Activated CD8-positive, alpha-beta memory T cell treated with anti-CD3 and anti-CD28 coated beads, Interleukin-2, amount 10 ng/mL, durations not matched to agents 7 days and 5 days (primary cell): Measurements from ENCODE around the gene ATP9A. TPM values are rescaled to one million over a fixed set of nuclear protein-coding genes. Genes with fewer than 3 reads are reported as not detected.
"Not testable (repeated sequence)": the region's sequence is repeated elsewhere in the genome, so short reads cannot be mapped to it uniquely, and the experiment has no call there.

Source experiments
- ATAC-seq: fragments of 150-1000 bp; cut with Tn5 transposase; one replicate; pipeline ENCODE4 v1.10.0; 2021; ENCODE audit warnings: moderate library complexity
- CTCF ChIA-PET: fragments of 350-600 bp; sonication (Branson Sonifier 250); formaldehyde crosslinking; loops from one replicate; lab custom pipeline; 2021; ENCODE audit warnings: antibody characterized with exemption; lab: Charles Lee
- DNase-seq: peaks from one replicate; pipeline ENCODE4 v3.0.0-alpha.2; 2020
- H3K27ac Mint-ChIP-seq: one replicate; pipeline ENCODE4 v1.8.0; 2021; ENCODE audit warnings: mild to moderate bottlenecking, mixed read lengths
- H3K27me3 Mint-ChIP-seq: one replicate; pipeline ENCODE4 v1.8.0; 2021; ENCODE audit warnings: mixed read lengths
- H3K36me3 Mint-ChIP-seq: one replicate; pipeline ENCODE4 v1.8.0; 2021; ENCODE audit warnings: mild to moderate bottlenecking, mixed read lengths
- H3K4me1 Mint-ChIP-seq: one replicate; pipeline ENCODE4 v1.8.0; 2021; ENCODE audit warnings: mixed read lengths
- H3K4me3 Mint-ChIP-seq: one replicate; pipeline ENCODE4 v1.8.0; 2021; ENCODE audit warnings: mild to moderate bottlenecking, moderate library complexity, mixed read lengths
- H3K9me3 Mint-ChIP-seq: one replicate; pipeline ENCODE4 v1.8.0; 2022; ENCODE audit warnings: low read depth, mixed read lengths
- total RNA-seq, 2 experiments: library from RNA; stranded (reverse); gene quantifications; one replicate each; pipeline ENCODE4 v1.2.3, GENCODE V29; 2021

The ATP9A gene
- total RNA-seq, 2 experiments from 2014 or later: 0.38 to 2.4 TPM

- ATAC-seq: no peak
- H3K4me3 Mint-ChIP-seq: no peak overlapping the region
- no peaks in the 10 kb centered on the region for H3K36me3 Mint-ChIP-seq
Measured at GRCh38 chr20:51775241-51775640, 7.1 kb upstream of the ATP9A start.

GRCh38 chr20:51772236-51772635, 4.0 kb upstream of the ATP9A start:
- CTCF ChIA-PET: no interaction called here
- ATAC-seq: no peak
- no peak overlapping the region for H3K4me3 Mint-ChIP-seq

More at GRCh38 chr20:51775241-51775640, 7.1 kb upstream of the ATP9A start:
- CTCF ChIA-PET: interaction anchor here (0.6 kb wide), 1 partner anchor 27 kb away, joined by 3 read pairs; no protein-coding TSS in a partner anchor
- no peaks in the 10 kb centered on the region for H3K4me1 Mint-ChIP-seq
- no peak for DNase-seq
- H3K27me3 Mint-ChIP-seq: peaks cover 2% of the 10 kb centered on the region
- no peaks in the 10 kb centered on the region for H3K9me3 Mint-ChIP-seq
- no peak overlapping the region for H3K27ac Mint-ChIP-seq

GRCh38 chr20:51769976-51770615, 1.9 kb upstream of the ATP9A start:
- Mint-ChIP-seq H3K27ac (no peak overlapping the region), H3K9me3 (no peaks in the 10 kb centered on the region), H3K36me3 (no peaks in the 10 kb centered on the region), H3K4me1 (peaks cover 7% of the 10 kb centered on the region), H3K4me3 (no peak overlapping the region), H3K27me3 (peaks cover 30% of the 10 kb centered on the region)
- ATAC-seq (no peak), DNase-seq (no peak)
- CTCF ChIA-PET: no interaction called here

More at GRCh38 chr20:51772236-51772635, 4.0 kb upstream of the ATP9A start:
- no peaks in the 10 kb centered on the region for H3K36me3 Mint-ChIP-seq
- H3K27me3 Mint-ChIP-seq: peaks cover 23% of the 10 kb centered on the region
- H3K4me1 Mint-ChIP-seq: peaks cover 7% of the 10 kb centered on the region
- no peak overlapping the region for H3K27ac Mint-ChIP-seq
- DNase-seq: no peak
- H3K9me3 Mint-ChIP-seq: no peaks in the 10 kb centered on the region

GRCh38 chr20:51768759-51769517, 748 bp upstream of the ATP9A start:
- H3K4me1 Mint-ChIP-seq: peaks cover 7% of the 10 kb centered on the region
- peak overlapping the region; percentile 35 for H3K4me3 Mint-ChIP-seq
- no peaks in the 10 kb centered on the region for H3K9me3 Mint-ChIP-seq
- H3K27me3 Mint-ChIP-seq: peaks cover 34% of the 10 kb centered on the region
- ATAC-seq (no peak), DNase-seq (no peak)
- no peak overlapping the region for H3K27ac Mint-ChIP-seq
- CTCF ChIA-PET: no interaction called here
- no peaks in the 10 kb centered on the region for H3K36me3 Mint-ChIP-seq

- Mint-ChIP-seq H3K4me3 (peak overlapping the region; percentile 38), H3K9me3 (no peaks in the 10 kb centered on the region), H3K27me3 (peaks cover 34% of the 10 kb centered on the region), H3K36me3 (no peaks in the 10 kb centered on the region), H3K4me1 (peaks cover 7% of the 10 kb centered on the region), H3K27ac (no peak overlapping the region)
- CTCF ChIA-PET: no interaction called here
- DNase-seq (peak; percentile 52), ATAC-seq (peak; percentile 83)
Measured at GRCh38 chr20:51766994-51767866, 960 bp downstream of the ATP9A start.

GRCh38 chr20:51765381-51765780, 2.8 kb downstream of the ATP9A start:
- H3K27ac Mint-ChIP-seq, ATAC-seq: not testable (repeated sequence)

DNA sequence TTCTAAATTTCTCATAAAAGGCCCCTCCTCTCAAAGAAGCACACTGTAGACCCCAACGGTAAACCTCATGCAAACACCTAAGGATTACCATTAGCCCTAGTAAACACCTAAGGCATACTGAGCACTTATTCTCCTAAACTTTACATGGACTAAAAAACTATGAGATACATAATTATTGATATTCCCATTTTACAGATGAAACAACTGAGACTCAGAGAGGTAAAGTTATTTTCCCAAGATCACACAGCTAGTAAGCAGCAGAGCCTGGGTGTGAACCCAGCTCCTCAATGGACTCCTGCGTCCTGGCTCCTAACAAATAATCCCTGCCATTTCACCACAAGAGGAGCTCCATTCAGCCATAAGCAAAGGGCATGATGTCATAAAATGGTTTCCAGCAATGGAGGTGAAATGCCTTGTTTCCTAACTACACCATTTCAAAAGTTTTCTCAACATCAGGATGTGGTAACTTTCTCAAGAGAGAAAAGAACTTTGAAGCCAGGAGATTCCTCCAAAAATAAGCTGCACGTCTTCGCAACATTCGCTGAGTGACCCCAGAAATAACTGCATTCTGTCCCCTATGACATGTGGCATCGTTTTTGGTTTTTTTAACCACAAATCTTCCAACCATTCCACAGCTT, 4.1 kb downstream of the ATP9A start:
- Mint-ChIP-seq H3K9me3 (no peaks in the 10 kb centered on the region), H3K4me3 (no peak overlapping the region), H3K4me1 (peaks cover 6% of the 10 kb centered on the region), H3K27ac (no peak overlapping the region), H3K27me3 (peaks cover 22% of the 10 kb centered on the region), H3K36me3 (no peaks in the 10 kb centered on the region)
- no peak for ATAC-seq
- DNase-seq: no peak
- CTCF ChIA-PET: no interaction called here

More at GRCh38 chr20:51765381-51765780, 2.8 kb downstream of the ATP9A start:
- H3K4me1 Mint-ChIP-seq, CTCF ChIA-PET, H3K9me3 Mint-ChIP-seq, DNase-seq, H3K36me3 Mint-ChIP-seq, H3K4me3 Mint-ChIP-seq: not testable (repeated sequence)
- H3K27me3 Mint-ChIP-seq: peaks cover 34% of the 10 kb centered on the region

DNA sequence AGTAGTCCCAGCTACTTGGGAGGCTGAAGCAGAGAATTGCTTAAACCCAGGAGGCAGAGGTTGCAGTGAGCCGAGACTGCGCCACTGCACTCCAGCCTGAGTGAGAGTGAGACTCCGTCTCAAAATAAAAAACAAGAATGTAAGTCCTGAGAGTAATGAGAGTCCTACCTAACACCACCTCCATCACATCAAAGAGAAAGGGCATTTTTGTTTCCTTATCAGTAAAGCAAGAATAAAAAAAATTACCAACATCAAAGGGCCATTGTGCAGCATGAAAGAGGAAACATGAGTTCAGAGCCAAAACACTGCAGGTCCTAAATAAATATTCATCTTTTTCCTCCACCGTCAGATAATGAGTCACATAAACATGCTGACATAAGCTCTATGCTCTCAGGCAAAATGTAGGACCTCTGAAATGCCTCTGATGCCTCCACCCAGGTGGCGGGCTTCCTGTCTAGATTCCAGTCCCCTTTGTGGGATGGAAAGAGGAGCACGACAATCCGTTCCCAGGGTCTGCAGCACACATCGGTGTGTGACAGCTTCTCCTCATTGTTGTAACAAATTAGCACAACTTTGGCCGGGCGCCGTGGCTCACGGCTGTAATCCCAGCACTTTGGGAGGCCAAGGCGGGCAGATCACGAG, 7.2 kb downstream of the ATP9A start:
- no peak overlapping the region for H3K4me3 Mint-ChIP-seq
- peaks cover 3% of the 10 kb centered on the region for H3K4me1 Mint-ChIP-seq
- CTCF ChIA-PET: no interaction called here
- no peak overlapping the region for H3K27ac Mint-ChIP-seq
- no peaks in the 10 kb centered on the region for H3K36me3 Mint-ChIP-seq
- no peak for DNase-seq
- H3K27me3 Mint-ChIP-seq: peaks cover 8% of the 10 kb centered on the region
- ATAC-seq: no peak
- H3K9me3 Mint-ChIP-seq: no peaks in the 10 kb centered on the region

DNA sequence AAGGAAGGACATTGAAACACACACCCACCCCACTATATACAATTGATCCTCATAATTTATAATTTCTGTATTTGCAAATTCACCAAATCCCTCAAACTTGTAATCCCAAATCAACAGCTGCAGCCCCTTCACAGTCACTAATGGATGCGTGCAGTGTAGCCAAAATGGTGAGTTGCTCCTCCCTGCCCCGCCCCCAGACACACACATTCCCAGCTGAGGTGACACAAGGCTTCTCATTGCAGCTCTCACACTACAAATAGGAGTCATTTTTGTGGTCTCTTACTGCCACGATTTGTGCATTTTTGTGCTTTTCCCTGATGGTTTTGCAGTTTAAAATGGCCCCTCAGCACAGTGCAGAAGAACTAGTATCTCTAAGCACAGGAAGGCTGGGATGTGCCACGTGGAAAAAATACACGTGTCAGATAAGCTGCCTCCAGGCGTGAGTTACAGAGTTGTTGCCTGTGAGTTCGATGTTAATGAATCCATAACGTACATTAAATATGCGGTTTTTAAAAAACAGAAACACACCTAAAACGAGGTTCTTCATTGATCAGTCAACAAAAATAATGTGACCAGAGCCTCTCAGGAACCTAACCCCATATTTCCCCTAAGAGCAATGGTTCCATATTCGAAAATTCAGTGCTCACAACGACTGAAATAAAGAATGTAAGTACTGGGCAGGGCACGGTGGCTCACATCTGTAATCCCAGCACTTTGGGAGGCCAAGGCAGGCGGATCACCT, 8.2 kb downstream of the ATP9A start:
- CTCF ChIA-PET: no interaction called here
- Mint-ChIP-seq H3K4me1 (peaks cover 3% of the 10 kb centered on the region), H3K27me3 (peaks cover 7% of the 10 kb centered on the region)

DNA sequence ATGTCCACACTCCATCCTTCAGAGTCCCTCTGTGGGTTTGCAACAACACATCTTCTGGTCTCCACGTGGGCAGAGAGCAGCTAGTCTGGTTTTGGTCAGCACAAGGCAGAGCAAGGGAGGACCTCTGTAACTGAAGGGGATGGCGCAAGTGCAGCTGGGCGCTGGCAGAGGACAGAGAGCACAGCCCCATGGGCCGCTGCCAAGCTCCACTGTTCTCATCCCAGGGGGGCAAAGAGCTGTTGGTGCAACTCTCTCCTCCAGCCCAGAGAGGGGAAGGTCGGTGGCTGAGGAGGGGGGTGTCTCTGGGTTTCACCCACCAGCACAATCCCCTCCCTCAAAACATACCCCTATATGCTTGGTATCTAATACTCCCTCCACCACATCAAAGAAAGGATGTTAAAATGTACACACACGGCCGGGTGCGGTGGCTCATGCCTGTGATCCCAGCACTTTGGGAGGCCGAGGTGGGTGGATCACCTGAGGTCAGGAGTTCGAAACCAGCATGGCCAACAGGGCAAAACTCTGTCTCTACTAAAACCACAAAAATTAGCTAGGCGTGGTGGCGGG, 9.1 kb downstream of the ATP9A start:
- peaks cover 3% of the 10 kb centered on the region for H3K27me3 Mint-ChIP-seq
- H3K4me3 Mint-ChIP-seq: no peak overlapping the region
- peaks cover 3% of the 10 kb centered on the region for H3K4me1 Mint-ChIP-seq
- H3K27ac Mint-ChIP-seq: no peak overlapping the region
- CTCF ChIA-PET: no interaction called here
- no peaks in the 10 kb centered on the region for H3K9me3 Mint-ChIP-seq
- no peaks in the 10 kb centered on the region for H3K36me3 Mint-ChIP-seq
- ATAC-seq: no peak
- no peak for DNase-seq

More for the DNA sequence above, 8.2 kb downstream of the ATP9A start:
- Mint-ChIP-seq H3K4me3 (no peak overlapping the region), H3K9me3 (no peaks in the 10 kb centered on the region), H3K27ac (no peak overlapping the region), H3K36me3 (no peaks in the 10 kb centered on the region)
- ATAC-seq: no peak
- DNase-seq: no peak

- no peak overlapping the region for H3K27ac Mint-ChIP-seq
- H3K4me1 Mint-ChIP-seq: peaks cover 3% of the 10 kb centered on the region
- H3K9me3 Mint-ChIP-seq: no peaks in the 10 kb centered on the region
- DNase-seq (no peak), ATAC-seq (no peak)
- H3K27me3 Mint-ChIP-seq: peaks cover 3% of the 10 kb centered on the region
- CTCF ChIA-PET: no interaction called here
- no peaks in the 10 kb centered on the region for H3K36me3 Mint-ChIP-seq
- H3K4me3 Mint-ChIP-seq: no peak overlapping the region
Measured at GRCh38 chr20:51757226-51757625, 11.0 kb downstream of the ATP9A start.

DNA sequence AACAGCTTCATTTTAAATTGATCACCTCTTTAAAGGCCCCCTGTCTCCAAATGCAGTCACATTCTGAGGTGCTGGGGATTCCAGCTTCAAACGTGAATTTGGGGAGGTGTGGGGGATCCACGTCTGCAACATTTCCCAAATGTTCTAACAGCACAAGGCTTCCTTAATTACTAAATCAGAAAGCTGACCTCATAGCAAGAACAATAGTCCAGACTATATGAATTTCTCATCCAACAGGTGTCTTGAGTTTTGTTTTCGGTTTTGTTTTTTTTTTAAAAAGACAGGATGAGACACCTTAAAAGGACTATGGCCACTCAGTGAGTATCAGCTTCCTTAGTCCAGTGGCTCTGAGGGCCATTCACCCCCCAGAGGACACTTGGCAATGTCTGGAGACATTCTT, 11.5 kb downstream of the ATP9A start:
- CTCF ChIA-PET: no interaction called here
- H3K27me3 Mint-ChIP-seq: peaks cover 3% of the 10 kb centered on the region

More for the DNA sequence above, 11.5 kb downstream of the ATP9A start:
- H3K4me3 Mint-ChIP-seq: no peak overlapping the region
- DNase-seq (no peak), ATAC-seq (no peak)
- H3K9me3 Mint-ChIP-seq: no peaks in the 10 kb centered on the region
- H3K4me1 Mint-ChIP-seq: peaks cover 3% of the 10 kb centered on the region
- no peaks in the 10 kb centered on the region for H3K36me3 Mint-ChIP-seq
- H3K27ac Mint-ChIP-seq: no peak overlapping the region
